Suppressor macrophage treated with lipopolysaccharide for 1 hour (primary cell): ENCODE data around the gene METRNL.
"Not testable (repeated sequence)": the region's sequence is repeated elsewhere in the genome, so short reads cannot be mapped to it uniquely, and the experiment has no call there.

ENCODE experiments used
- DNase-seq, 3 donors: peaks; one replicate each; pipeline ENCODE4 v3.0.0-alpha.2; 2020 to 2022

METRNL gene

DNA sequence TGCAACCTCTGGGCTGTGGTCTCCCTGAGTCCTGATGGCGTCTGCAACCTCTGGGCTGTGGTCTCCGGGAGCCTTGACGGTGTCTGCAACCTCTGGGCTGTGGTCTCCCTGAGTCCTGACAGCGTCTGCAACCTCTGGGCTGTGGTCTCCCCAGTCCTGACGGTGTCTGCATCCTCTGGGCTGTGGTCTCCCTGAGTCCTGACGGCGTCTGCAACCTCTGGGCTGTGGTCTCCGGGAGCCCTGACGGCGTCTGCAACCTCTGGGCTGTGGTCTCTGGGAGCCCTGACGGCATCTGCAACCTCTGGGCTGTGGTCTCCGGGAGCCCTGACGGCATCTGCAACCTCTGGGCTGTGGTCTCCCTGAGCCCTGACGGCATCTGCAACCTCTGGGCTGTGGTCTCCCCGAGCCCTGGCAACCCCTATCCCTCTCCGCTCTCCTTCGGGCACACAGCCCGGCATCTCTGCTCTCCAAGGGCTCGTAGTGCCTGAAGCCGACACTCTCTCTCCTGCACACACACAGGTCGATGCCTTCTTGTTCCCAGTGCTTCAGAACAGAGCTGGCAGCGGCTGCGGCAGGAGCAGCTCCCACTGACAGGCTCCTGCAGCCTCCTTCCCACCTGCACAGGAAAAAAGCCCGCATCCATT, 45.6 kb downstream of the METRNL start:
- no peak for DNase-seq

DNA sequence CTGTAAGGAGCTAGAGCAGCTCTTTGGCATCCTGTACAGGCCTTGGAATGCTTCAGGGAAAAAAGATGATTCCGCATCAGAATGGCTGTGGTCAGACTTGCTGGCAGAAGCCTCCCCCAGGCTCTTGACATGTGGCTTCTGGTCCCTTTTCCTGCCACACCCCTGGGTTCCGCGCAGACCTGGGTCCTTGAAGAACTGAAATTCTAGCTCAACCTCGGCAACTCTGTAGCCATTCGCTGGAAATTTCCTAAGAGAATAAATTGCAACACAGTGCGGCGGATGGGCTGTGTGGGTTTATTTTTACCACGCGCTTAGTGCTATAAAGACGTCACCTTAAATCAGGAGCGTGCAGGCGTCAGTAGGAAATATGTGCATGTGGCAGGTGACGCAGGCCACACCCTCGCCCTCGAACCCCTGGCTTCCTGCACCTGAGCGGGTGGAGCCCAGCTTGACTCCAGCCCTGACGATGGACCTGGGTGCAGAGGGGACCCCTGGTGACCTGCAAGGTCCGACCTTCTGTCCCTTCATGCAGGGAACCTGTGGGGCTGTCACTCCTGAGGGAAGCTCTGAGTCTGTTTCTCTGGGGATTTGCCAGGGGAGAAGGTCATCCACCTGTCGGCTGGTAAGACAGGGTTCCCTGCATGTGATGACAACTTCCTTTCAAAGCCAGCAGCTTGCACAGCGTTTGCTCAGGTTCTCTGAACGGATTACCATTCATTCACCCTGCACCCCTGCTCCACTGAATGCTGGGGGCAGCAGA, 46.3 kb downstream of the METRNL start:
- peak; percentile 70 to 85 (median 76) for DNase-seq

DNA sequence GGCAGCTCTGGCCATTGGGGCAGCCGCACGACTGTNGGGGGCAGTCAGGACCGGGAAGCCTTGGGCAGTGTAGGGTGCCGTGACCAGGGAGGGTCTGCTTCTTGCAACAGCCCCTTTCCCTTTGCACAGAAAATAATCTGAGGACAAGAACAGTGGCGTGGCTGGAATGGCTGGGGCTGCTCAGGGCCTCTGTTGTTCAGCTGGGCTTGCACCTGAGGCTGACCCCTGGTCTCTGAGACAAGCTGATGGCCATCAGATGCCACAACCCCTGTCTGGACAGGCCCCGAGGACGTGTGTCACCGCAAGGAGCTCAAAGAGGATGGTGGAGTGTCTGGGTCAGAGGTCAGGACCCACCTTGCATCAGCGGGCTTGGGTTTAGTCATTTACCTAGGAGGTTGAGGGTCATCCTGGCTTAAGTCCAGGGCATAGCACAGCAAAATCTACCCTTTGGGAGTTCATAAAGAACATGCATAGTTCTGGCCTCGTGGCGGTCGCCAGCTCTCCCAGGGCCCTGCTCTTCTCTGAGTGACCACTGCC, 46.9 kb downstream of the METRNL start:
- no peak for DNase-seq

DNA sequence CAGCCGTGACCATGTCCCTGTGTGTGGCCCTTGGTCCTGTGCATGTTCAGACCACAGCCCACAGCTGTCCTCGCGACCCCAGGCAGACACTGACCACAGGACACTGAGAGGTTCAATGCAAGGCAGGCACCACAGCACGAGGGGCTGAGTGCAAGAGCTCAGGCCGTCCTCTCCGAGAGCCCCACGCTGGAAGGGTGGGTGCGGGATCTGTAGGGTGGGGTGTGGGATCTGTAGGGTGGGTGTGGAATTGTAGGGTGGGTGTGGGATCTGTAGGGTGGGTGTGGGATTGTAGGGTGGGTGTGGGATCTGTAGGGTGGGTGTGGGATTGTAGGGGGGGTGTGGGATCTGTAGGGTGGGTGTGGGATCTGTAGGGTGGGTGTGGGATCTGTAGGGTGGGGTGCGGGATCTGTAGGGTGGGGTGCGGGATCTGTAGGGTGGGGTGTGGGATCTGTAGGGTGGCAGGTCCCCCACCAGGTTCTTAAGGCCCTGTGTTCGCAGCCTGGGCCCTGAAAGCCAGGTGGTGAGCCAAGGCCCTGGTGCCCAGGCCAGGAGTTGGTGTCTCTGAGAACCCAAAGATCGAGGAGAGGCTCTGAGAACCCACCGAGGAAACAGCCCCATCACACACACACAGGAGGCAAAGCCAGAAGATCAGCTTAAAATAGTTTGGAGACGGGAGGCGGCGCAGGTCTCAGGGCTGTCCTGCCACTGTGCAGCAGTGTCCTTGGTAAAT, 48.2 kb downstream of the METRNL start:
- no peak for DNase-seq

DNA sequence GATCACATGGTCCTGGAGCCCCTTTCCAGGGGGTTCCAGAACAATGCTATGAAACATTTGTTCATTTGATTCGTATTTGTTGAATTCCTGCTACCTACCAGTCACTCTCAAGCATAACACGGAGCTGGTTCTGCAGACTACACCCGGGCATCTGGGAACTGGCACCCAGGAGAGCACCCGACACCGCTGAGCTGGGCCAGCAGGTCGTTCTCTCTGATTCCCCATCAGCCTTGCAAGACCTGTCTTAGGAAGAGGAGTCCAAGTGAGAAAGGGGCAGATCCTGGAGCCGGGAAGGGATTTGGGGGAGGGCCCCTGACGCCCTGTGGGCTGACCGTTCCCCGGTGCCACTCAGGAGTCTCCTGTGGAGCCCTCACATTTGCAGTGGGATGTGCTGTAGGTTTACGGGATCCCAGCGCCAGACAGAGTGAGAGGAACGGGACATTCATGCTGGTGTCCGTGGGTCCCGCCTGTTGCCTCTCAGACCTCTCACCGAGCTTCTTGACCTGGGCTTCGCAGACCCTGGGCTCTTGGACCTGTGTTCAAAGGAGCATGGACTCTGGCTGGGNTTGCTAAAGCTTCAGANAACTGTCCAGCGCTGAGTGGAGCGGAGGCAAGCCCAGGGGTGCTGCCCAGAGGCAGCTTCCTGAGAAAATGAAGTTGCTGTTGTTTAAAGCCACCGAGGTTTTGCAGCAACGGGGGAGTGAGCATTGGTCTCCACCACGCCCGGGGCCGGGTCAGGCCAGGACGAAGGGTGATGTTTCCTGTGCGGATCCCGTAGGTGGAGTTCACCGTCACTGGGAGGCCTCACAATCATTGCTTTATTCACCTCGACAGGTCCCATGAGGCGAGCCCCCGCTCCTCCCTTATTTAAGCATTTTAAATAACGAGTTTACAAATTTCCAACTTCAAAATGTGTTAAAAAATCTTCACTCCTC, 49.2 kb downstream of the METRNL start:
- no peak for DNase-seq

DNA sequence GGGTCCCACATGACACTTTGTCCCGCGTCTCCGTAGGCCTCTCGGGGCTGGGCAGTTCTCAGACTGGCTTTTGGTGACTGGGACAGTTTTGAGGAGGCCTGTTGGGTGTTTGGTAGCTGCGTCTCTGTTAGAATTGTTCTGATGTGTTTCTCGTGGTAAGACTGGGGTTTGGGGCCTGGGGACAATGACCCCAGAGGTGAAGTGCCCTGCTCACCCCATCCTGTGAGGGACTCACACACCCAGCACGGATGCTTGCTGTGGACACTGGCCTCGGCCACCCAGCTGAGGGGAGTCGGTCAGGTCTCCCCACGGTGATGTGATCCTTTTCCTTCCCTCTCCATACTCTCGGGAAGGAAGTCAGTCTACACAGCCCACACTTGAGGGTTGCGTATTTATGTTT, 50.3 kb downstream of the METRNL start:
- no peak for DNase-seq

DNA sequence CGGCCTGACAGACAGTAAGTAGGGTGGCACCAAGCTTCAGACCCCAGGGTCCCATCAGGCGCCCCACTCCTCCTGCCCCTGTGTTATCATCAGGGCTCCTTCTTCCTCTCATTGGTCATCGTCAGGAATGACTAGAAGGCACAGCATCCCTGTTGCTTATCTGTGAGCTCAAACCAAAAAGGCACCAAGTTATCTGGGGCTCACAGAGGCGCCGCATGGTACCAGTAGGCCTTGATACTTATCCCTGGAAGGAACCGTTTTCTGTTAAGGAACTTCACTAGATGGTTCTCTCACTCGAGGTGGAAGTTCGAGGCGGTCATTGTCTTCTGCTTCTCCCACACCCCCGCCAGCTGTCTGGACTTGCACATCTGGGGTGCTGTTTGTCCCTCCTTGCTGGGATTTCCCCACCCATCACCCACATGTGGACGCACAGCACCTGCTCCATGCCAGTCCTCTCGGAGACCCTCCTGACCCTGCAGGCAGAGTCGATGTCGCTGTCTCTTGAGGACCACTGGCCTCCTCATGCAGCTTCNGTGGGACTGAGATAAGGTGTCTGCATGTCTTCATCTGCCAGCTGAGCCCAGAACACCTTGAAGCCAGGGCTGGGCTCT, 52.1 kb downstream of the METRNL start:
- no peak for DNase-seq

DNA sequence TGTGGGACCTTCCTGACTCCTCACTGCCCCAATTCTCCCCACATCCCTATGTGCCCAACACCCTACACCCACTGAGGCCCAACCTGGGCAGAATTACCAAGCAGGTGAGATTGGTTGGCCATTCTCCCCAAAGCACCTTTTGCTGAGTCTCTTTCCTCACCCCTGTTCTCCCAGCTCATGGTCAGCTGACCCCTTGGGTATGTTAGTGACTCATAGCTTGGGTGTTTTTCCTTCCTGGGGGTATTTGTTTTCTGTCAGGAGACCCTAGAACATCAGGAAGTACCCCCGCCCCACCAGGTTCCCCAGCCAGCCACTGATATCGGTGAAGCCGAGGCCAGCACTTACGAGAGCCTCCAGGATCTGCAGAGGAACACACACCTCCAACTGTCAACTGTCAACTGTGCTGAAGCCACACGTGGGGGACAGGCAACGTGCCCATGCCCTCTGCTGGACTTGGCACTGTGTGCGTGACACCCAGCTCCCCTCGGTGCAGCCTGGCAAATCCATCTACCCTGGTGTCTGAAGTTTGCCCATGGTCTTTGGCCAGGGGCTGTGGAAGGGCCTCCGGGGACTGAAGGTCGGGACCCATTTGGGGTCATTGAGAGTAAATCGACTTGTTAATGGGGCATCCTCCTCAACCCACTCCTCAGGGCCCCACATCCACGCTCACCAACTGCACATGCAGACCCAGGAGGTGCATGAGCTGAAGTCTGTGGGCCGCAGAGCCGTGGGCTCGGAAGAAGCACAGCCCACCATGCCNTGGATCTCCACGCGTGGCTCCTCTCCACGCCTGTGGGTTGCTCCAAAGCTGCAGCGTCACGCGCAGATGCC, 53.1 kb downstream of the METRNL start:
- peak in 2 of 3 donors; percentile 19 to 38 for DNase-seq

DNA sequence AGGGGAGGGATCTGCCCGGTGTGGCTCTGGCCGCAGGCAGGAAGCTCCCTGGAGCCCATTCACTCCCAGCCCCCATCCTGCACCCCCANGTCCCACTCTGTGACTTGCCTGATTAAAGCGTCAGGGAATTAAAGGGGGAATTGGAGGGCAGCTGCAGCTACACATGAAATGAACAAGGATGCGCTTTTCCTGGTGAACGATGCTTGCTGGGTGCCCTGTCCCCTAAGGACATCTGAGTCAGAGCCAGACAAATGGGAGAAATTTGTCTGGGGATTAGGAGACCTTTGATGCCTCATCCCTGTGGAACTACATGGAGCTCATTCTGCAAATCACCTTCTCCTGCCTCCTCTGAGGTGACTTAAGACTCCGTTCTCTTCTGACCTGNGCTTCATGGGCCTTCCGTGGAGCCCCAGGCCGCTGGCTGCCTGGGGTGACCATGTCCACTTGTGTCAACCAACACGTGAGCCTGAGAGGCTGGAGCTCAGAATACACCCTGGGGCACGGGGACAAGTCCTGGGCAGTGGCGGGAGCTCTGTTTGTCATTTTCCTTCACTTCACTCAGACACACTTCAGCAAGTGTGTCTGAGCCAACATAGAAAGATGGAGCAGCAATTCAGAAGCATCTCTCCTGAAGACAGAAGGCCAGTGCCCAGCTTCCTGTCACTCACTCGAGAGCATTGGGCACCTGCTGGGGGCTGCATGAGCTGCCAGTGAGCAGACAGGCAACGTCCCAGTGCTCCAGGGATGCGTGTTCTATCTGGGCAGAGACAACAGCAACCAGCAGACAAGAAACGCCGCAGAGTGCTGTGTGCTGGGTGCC, 54.1 kb downstream of the METRNL start:
- no peak for DNase-seq

DNA sequence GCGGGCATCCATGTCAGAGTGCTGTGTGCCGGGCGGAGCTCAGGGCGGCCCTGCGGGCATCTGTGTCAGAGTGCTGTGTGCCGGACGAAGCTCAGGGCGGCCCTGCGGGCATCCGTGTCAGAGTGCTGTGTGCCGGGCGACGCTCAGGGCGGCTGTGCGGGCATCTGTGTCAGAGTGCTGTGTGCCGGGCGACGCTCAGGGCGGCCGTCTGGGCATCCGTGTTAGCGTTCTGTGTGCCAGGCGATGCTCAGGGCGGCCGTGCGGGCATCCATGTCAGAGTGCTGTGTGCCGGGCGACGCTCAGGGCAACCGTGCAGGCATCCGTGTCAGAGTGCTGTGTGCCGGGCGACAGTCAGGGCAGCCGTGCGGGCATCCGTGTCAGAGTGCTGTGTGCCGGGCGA, 55.0 kb downstream of the METRNL start:
- DNase-seq: not testable (repeated sequence)

DNA sequence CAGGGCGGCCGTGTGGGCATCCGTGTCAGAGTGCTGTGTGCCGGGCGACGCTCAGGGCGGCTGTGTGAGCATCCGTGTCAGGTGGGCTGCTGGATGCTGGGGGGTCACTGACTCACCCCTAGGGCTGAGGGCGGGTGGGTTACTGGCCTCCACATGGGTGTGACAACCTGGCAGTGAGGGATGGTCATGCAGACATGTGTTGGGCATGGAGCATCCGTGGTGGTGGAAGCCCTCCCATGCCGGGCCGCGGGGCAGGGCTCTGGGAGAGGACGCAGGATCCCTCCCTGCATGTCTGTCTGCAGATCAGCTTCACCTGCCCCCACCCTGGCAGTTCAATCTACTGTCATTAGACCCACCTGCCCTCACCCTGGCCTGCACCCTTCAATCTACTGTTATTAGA, 56.3 kb downstream of the METRNL start:
- DNase-seq: no peak

DNA sequence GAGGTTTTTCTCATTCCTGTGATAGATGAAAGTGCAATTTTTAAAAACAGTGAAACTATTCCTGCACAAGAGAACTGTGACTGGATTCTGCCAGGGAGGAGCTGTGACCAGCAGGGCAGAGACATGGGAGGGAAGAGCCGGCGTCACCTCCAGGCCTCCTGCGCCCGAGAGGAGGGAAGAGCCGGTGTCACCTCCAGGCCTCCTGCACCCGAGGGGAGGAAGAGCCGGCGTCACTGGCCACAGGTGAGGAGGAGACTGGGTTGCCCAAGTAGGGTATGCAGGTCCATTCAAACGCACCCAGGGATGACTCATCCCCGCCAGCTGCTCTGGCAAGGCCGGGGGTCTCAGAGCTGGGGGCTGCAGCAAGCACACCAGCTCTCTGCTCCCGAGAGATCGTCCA, 56.7 kb downstream of the METRNL start:
- no peak for DNase-seq

DNA sequence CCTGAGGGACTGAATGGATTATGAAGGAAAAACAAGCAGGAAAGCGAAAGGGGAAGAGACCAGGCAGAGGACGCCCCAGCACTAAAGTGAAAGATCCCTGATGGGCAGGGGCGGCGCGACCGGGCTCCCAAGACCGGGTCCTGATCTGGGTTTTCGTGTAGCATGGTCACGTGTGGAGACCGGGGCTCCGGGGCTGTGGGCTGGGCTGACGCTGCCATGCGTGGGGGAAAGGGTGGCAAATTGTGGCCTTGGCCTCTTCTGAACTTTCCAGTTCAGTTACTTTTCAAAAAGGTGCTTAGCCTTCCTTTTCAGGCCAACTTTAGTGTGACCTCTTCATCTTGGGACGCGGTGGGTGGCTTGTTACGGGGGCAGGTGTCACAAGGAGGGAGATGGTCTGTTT, 57.5 kb downstream of the METRNL start:
- DNase-seq: no peak

DNA sequence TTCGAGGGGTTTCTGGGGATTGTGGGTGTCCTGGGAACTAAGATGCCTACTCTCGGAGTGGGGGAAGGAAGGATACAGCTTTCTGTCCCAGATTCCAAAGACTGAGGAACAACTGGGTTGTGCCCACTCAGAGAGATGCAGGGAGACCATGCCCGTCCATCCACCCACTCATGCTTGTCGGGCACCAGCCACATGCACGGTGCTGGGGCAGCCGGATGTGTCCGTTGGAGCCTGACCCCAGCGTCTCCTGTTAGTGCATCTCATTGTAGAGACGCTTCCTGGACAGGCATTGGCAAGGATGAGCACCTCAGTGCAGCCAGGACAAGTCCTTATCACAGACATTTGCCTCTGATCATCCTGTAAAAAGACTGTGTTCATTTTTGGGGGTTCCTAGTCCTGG, 58.1 kb downstream of the METRNL start:
- no peak for DNase-seq

DNA sequence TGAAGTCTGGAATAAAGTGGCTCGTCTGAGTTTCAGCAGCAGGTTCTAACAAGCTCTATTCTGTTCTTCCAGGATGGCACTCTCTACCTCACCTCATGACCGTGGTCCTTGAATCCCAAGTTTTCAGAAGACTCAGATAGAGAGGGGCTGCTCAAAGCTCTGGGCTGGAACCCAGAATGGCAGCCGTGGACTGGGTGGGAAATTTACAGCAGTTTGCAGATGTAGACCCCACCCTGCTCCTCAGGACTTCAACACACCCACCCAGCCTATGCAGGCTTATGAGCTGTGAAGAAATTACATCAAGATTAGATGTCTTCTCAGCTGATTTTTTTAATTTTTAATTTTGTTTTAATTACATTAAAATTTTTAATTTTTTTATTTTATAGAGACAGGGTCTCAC, 59.4 kb downstream of the METRNL start:
- DNase-seq: no peak

DNA sequence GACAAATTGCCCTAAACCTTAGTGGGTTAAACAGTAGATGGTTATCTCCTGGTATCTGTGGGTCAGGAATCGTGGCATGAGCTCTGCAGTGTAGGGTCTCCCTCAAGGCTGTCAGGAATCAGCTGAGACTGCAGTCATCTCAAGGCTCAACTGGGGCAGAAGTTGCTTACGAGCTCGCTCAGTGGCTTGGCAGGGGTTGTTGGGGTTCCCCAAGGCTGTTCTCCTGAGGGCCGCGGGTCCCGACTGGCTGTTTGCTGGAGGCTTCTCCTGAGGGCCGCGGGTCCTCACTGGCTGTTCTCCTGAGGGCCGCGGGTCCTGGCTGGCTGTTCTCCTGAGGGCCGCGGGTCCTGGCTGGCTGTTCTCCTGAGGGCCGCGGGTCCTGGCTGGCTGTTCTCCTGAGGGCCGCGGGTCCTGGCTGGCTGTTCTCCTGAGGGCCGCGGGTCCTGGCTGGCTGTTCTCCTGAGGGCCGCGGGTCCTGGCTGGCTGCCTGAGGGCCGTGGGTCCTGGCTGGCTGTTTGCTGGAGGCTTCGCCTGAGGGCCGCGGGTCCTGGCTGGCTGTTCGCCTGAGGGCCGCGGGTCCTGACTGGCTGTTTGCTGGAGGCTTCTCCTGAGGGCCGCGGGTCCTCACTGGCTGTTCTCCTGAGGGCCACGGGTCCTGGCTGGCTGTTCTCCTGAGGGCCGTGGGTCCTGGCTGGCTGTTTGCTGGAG, 60.3 kb downstream of the METRNL start:
- not testable (repeated sequence) for DNase-seq

DNA sequence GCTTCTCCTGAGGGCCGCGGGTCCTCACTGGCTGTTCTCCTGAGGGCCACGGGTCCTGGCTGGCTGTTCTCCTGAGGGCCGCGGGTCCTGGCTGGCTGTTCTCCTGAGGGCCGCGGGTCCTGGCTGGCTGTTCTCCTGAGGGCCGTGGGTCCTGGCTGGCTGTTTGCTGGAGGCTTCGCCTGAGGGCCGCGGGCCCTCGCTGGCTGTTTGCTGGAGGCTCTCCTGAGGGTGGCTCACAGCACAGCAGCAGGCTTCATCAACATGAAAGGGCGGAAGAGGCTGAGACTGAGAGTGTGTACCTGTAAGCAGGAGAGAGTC, 60.8 kb downstream of the METRNL start:
- not testable (repeated sequence) for DNase-seq

DNA sequence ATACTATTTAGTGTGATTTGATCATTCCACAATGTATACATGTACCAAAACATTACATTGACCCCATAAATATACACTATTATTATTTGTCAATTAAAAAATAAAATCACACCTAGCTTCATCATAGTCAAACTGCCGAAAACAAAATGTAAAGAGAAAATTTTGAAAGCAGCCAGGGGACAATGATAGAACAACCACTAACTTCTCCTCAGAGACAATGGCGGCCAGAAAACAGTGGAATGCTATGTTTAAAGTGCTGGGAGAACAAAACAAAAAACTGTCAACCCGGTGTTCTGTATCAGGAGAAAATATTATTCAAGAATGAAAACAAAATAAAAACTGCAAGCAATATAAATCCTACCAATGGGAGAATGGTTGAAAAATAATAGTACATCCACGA, 63.2 kb downstream of the METRNL start:
- DNase-seq: no peak

DNA sequence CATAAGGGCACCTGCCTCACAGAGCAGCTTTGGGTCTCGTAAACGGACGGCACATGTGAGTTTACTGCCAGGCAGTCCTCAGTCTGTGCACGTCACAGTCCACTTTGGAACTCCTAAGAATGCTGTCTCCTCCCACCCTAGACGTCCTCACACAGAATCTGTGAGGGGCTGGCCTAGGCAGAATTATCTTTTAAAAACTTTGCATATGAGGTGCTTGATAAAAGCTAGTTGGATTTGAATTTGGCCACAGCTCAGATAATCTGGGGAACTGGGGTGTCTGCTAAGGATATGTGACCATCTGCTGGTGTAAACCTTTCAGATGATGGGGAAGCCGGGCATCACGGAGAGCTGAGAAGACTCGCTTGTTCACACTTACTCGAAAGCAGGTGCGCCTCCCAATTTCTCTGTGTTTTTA, 64.4 kb downstream of the METRNL start:
- DNase-seq: no peak
